ENCODE data around the gene CCNG1. TPM values are rescaled to one million over a fixed set of nuclear protein-coding genes. Genes with fewer than 3 reads are reported as not detected.

Gene CCNG1
- polyA plus RNA-seq, 4 donors, result 156 to 219 (median 202) TPM

- DNase-seq (ENCODE audit: low read depth in 4 of 4, low spot score in 3 of 4), result no peak
Observed at GRCh38 chr5:163478126-163478981, 41.0 kb downstream of the CCNG1 start.

DNA sequence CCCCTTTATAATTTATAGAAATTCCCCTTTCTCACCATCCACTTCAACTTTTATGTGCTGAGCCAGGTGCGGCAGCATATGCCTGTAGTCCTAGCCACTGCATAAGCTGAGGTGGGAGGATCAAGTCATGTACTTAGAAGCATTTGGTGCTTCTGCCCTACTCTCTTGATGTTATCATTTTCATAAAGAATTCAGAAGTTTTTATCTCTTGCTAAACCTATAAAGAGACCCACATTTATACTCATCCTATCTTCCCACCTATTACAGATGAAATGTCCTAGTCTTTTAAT lies 41.5 kb downstream of the CCNG1 start:
- no peak for DNase-seq (ENCODE audit: low read depth in 4 of 4, low spot score in 3 of 4)

DNA sequence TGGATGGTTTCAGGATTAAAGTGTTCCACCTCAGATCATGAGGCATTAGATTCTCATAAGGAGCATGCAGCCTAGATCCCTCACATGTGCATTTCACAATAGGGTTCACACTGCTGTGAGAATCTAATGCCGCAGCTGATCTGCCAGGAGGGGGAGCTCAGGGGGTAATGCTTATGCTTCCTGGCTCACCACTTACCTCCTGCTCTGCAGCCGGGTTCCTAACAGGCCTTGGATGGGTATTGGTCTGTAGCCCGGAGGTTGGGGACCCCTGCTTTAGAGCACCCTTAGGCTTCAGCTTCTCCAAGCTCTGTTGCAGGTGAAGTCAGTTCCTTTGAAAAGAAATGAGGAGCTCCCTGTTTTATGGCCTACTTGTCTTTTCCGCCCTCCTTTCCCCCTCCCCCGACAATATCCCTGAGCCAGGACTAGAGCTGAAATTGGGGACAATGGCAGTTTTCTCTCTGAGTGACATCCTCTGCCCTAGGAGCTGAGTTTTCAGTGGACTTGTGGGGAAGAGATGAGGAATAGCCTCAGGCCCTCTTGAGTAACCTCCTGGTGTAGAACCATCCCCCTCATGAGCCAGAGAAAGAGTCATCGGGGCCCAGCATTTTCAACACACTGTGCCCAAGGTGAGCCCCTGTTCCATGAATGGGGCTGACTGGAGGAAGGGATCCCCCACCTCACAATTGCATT lies 51.8 kb downstream of the CCNG1 start:
- no peak for DNase-seq (ENCODE audit: low read depth in 4 of 4, low spot score in 3 of 4)

- DNase-seq (ENCODE audit: low read depth in 4 of 4, low spot score in 3 of 4), result no peak
Observed at GRCh38 chr5:163489745-163490075, 52.3 kb downstream of the CCNG1 start.

Other genes starting within 250 kb of the CCNG1 start
- gene NUDCD2, start 22.5 kb downstream of the CCNG1 start, polyA plus RNA-seq (ENCODE audit: insufficient read length in 4 of 4), result 10 to 100 TPM; 52.2 to 63.9 (median 54.4) TPM
- 10 to 100 TPM; 18.1 to 28.8 (median 21.2) TPM for gene HMMR, start 23.0 kb downstream of the CCNG1 start, polyA plus RNA-seq (ENCODE audit: insufficient read length in 4 of 4)
- 100 to 1,000 TPM in 3 of 4 donors, 10 to 100 TPM in 1; 75.7 to 129 (median 115) TPM for gene MAT2B, start 68.0 kb downstream of the CCNG1 start, polyA plus RNA-seq (ENCODE audit: insufficient read length in 4 of 4)

Data from left renal pelvis (tissue), 4 donors.